Fibroblast of lung (primary cell): Measurements from ENCODE around the gene SMARCA2. TPM values are rescaled to one million over a fixed set of nuclear protein-coding genes. Genes with fewer than 3 reads are reported as not detected.
A peak's percentile ranks its signal among the peaks of the same experiment; 100 is the strongest.

Source experiments
- DNase-seq, 2 donors: peaks; one replicate each; pipeline versions ENCODE4 v3.0.0 to v3.0.0-alpha.2; 2010; ENCODE audit warnings: low read depth in 2 of 2
- H2AFZ ChIP-seq: 2 replicates; pipeline ENCODE4 v1.5.1; 2012; ENCODE audit warnings: low read length, control low read depth, inconsistent platforms
- H3K27ac ChIP-seq: 2 replicates; pipeline ENCODE4 v1.5.1; 2011; ENCODE audit warnings: low read length, control low read depth; ENCODE audit not compliant: insufficient read depth
- H3K27me3 ChIP-seq: 2 replicates; pipeline ENCODE4 v1.5.1; 2011; ENCODE audit warnings: mild to moderate bottlenecking, low read length; ENCODE audit not compliant: control insufficient read depth, insufficient read depth
- H3K36me3 ChIP-seq: 2 replicates; pipeline ENCODE4 v1.5.1; 2011; ENCODE audit warnings: low read length; ENCODE audit not compliant: control insufficient read depth, insufficient read depth
- H3K4me1 ChIP-seq: 2 replicates; pipeline ENCODE4 v1.5.1; 2011; ENCODE audit warnings: low read length; ENCODE audit not compliant: control insufficient read depth, insufficient read depth; ENCODE audit errors: extremely low read depth
- H3K4me2 ChIP-seq: 2 replicates; pipeline ENCODE4 v1.5.1; 2011; ENCODE audit warnings: low read length, control low read depth; ENCODE audit not compliant: insufficient read depth; ENCODE audit errors: extremely low read depth
- H3K4me3 ChIP-seq, 4 experiments: fragments of 200-600 bp in 1 of 4; sonication (generic) in 1 of 4; replicated peaks in 1 of 4; 2 replicates each; pipeline ENCODE4 v1.5.1; 2011 to 2016; ENCODE audit warnings: low read length in 4 of 4, low read depth in 3 of 4, mild to moderate bottlenecking in 3 of 4, control low read depth in 2 of 4, inconsistent platforms in 1 of 4, mixed read lengths in 1 of 4; ENCODE audit not compliant: insufficient read depth in 1 of 4; ENCODE audit errors: control extremely low read depth in 1 of 4
- H3K79me2 ChIP-seq: 2 replicates; pipeline ENCODE4 v1.5.1; 2012; ENCODE audit warnings: mild to moderate bottlenecking, low read length, inconsistent platforms; ENCODE audit not compliant: control insufficient read depth, insufficient read depth
- H3K9ac ChIP-seq: 2 replicates; pipeline ENCODE4 v1.5.1; 2011; ENCODE audit warnings: mild to moderate bottlenecking, low read length, control low read depth; ENCODE audit not compliant: insufficient read depth
- H3K9me3 ChIP-seq: 2 replicates; pipeline ENCODE4 v1.5.1; 2012; ENCODE audit warnings: low read depth, low read length; ENCODE audit not compliant: control insufficient read depth, insufficient read depth
- H4K20me1 ChIP-seq: 2 replicates; pipeline ENCODE4 v1.5.1; 2011; ENCODE audit warnings: low read length; ENCODE audit not compliant: control insufficient read depth, insufficient read depth; ENCODE audit errors: extremely low read depth
- CTCF ChIP-seq, 2 donors: IDR thresholded peaks in 1 of 2; conservative IDR thresholded peaks in 1 of 2; 1 replicate in 1 of 2; 2 replicates in 1 of 2; pipeline ENCODE4 v1.5.1; 2011 to 2012; ENCODE audit warnings: low read length in 2 of 2, control low read depth in 1 of 2, inconsistent platforms in 1 of 2, low read depth in 1 of 2, mild to moderate bottlenecking in 1 of 2
- EZH2 ChIP-seq: IDR thresholded peaks from 2 replicates; pipeline ENCODE4 v1.5.1; 2012; ENCODE audit warnings: low read length, control low read depth, mild to moderate bottlenecking; ENCODE audit errors: missing control alignments
- polyA plus RNA-seq, 2 donors: library from polyadenylated mRNA; depleted of rRNA in 1 of 2; stranded (reverse) in 1 of 2; unstranded in 1 of 2; fragments of >200 nt; gene quantifications; 2 replicates each; pipeline ENCODE4 v1.2.1, GENCODE V29; 2011 to 2012; ENCODE audit warnings: missing spikeins in 1 of 2
- total RNA-seq: library from RNA; depleted of rRNA; stranded (reverse); fragments of >200 nt; gene quantifications from 2 replicates; pipeline ENCODE4 v1.2.1, GENCODE V29; 2014

The SMARCA2 gene
- total and polyA plus RNA-seq, 2 donors (not counting 1 experiment from before 2014, with no cell fraction given) = 36.8 to 62.3 TPM

- TF ChIP-seq EZH2 (no peak), CTCF (conservative IDR thresholded peaks at IDR 0.05 in 1 of 2, IDR thresholded peaks at IDR 0.05 in 1 of 2; ENCODE audit: low read depth in 1 of 2, low read length in 2 of 2) (no peak)
- no peaks in the 10 kb centered on the region for H3K9me3 ChIP-seq
These were observed 204.9 kb downstream of the SMARCA2 start for GRCh38 chr9:2220036-2220435.

GRCh38 chr9:2227144-2227867, 212.2 kb downstream of the SMARCA2 start:
- Histone ChIP-seq H3K4me2 (no peak overlapping the region), H2AFZ (no peak overlapping the region), H3K79me2 (no peaks in the 10 kb centered on the region), H3K27ac (no peak overlapping the region), H3K36me3 (no peaks in the 10 kb centered on the region), H3K4me1 (no peaks in the 10 kb centered on the region), H3K4me3 (no peak overlapping the region), H3K9me3 (no peaks in the 10 kb centered on the region), H3K27me3 (no peaks in the 10 kb centered on the region), H4K20me1 (no peaks in the 10 kb centered on the region), H3K9ac (no peak overlapping the region)
- TF ChIP-seq EZH2 (no peak), CTCF (conservative IDR thresholded peaks at IDR 0.05 in 1 of 2, IDR thresholded peaks at IDR 0.05 in 1 of 2; ENCODE audit: low read depth in 1 of 2, low read length in 2 of 2) (no peak)
- DNase-seq = peak; percentile 70 to 76

More at GRCh38 chr9:2220036-2220435, 204.9 kb downstream of the SMARCA2 start:
- no peaks in the 10 kb centered on the region for H3K36me3 ChIP-seq
- no peak overlapping the region for H3K4me3 ChIP-seq
- H3K4me1 ChIP-seq = no peaks in the 10 kb centered on the region
- no peak for DNase-seq
- no peak overlapping the region for H2AFZ ChIP-seq
- H4K20me1 ChIP-seq = no peaks in the 10 kb centered on the region
- no peak overlapping the region for H3K4me2 ChIP-seq
- H3K79me2 ChIP-seq = no peaks in the 10 kb centered on the region
- H3K9ac ChIP-seq = no peak overlapping the region
- no peaks in the 10 kb centered on the region for H3K27me3 ChIP-seq
- H3K27ac ChIP-seq = no peak overlapping the region

GRCh38 chr9:2228132-2228531, 213.0 kb downstream of the SMARCA2 start:
- no peak overlapping the region for H2AFZ ChIP-seq
- H3K4me3 ChIP-seq = no peak overlapping the region
- H3K9ac ChIP-seq = no peak overlapping the region
- DNase-seq = peak in 1 of 2 donors; percentile 29
- no peaks in the 10 kb centered on the region for H3K36me3 ChIP-seq
- H3K4me2 ChIP-seq = no peak overlapping the region
- H4K20me1 ChIP-seq = no peaks in the 10 kb centered on the region
- H3K27me3 ChIP-seq = no peaks in the 10 kb centered on the region
- no peaks in the 10 kb centered on the region for H3K79me2 ChIP-seq
- no peak for TF ChIP-seq EZH2
- peak in 1 of 2 donors; percentile 30 for TF ChIP-seq CTCF (conservative IDR thresholded peaks at IDR 0.05 in 1 of 2, IDR thresholded peaks at IDR 0.05 in 1 of 2; ENCODE audit: low read depth in 1 of 2, low read length in 2 of 2)
- H3K4me1 ChIP-seq = no peaks in the 10 kb centered on the region
- no peak overlapping the region for H3K27ac ChIP-seq
- H3K9me3 ChIP-seq = no peaks in the 10 kb centered on the region
